Astrocyte of the cerebellum (primary cell): ENCODE results near the gene AMPD3.

ENCODE experiments used
- DNase-seq: peaks from one replicate; pipeline ENCODE4 v3.0.0-alpha.2; 2011; ENCODE audit warnings: low read depth
- H3K4me3 ChIP-seq: 2 replicates; pipeline ENCODE4 v1.5.1; 2011; ENCODE audit warnings: mild to moderate bottlenecking, low read depth, low read length, moderate library complexity
- in situ Hi-C: cut with HindIII; loops from 2 replicates; pipeline ENCODE4 v1.10.0; 2017; ENCODE audit warnings: low sequenced_read_pairs
- TF ChIP-seq, protein P1 (sequence below): IDR thresholded peaks from 2 replicates; pipeline ENCODE4 v1.5.1; 2012; ENCODE audit warnings: low read length, low read depth, moderate library complexity, mild to moderate bottlenecking; ENCODE audit errors: missing control alignments

The AMPD3 gene

DNA sequence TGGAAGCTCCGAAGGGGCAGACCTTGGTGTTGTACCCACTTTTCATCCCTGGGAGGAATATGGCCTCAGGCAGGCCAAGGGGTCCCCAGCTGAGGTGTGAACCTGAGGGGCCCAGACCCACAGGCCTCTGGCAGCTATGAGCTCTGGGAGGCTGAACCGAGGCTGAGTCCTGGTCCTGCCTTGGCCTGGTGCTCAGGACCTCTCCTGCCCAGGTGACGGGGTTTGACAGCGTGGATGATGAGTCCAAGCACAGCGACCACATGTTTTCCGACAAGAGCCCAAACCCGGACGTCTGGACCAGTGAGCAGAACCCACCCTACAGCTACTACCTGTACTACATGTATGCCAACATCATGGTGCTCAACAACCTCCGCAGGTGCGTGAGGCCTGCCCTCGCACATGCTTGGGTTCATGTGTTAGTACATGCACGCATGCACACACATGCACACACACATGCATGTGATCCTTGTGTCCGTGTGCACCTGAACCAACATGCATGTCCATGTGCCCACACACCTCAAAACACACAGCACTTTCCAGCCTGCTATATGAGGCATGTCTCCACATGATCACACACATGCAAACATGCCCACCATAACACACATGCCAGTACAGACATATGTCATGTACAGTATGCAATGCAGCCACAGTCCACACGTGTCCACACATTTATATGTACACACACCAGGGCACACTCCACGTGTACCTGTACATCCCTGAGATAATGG lies 45.0 kb downstream of the AMPD3 start:
- no peak for DNase-seq
- H3K4me3 ChIP-seq: no peak overlapping the region
- in situ Hi-C loops: no loop called here
- TF ChIP-seq, protein P1, sequence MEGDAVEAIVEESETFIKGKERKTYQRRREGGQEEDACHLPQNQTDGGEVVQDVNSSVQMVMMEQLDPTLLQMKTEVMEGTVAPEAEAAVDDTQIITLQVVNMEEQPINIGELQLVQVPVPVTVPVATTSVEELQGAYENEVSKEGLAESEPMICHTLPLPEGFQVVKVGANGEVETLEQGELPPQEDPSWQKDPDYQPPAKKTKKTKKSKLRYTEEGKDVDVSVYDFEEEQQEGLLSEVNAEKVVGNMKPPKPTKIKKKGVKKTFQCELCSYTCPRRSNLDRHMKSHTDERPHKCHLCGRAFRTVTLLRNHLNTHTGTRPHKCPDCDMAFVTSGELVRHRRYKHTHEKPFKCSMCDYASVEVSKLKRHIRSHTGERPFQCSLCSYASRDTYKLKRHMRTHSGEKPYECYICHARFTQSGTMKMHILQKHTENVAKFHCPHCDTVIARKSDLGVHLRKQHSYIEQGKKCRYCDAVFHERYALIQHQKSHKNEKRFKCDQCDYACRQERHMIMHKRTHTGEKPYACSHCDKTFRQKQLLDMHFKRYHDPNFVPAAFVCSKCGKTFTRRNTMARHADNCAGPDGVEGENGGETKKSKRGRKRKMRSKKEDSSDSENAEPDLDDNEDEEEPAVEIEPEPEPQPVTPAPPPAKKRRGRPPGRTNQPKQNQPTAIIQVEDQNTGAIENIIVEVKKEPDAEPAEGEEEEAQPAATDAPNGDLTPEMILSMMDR: no peak

DNA sequence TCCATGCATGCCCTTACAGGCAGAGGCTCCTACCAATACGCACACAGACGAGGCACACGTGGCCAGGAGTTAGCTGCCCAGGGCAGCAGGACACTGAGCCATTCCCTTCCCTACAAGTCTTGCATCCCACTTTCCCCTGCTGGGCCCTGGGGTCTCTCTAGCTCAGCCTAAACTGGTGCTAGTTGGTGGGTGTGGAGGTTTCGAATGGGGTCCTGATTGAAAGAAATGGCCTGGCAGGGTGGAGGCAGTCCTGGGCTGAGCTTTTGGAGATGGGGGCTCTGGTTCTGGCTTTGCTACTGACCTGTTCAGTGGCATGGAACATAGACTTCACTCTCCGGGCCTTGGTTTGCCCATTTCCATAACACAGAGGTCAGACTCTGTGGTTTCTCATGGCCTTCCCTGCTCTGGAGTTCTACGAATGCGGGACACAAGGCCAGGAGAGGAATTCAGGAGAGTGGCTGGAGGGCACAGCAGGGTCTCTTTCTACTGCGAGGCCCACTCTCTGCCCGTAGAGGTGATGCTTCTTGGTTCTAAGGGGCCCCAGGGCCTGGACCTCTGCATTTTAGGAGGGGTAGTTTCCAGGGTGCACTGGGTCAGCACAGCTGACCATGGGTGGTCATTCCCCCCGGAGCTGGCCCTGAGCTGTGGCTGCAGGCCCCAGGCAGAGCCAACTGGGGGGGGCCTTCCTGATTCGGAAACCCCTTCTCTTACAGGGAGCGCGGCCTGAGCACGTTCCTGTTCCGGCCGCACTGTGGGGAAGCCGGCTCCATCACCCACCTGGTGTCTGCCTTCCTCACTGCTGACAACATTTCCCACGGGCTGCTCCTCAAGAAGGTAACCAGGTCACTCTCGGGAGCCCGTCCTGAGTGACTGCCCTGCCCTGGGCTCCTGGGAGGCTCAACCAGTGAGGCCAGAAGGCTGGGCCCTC lies 46.0 kb downstream of the AMPD3 start:
- in situ Hi-C loops: no loop called here
- no peak overlapping the region for H3K4me3 ChIP-seq

DNA sequence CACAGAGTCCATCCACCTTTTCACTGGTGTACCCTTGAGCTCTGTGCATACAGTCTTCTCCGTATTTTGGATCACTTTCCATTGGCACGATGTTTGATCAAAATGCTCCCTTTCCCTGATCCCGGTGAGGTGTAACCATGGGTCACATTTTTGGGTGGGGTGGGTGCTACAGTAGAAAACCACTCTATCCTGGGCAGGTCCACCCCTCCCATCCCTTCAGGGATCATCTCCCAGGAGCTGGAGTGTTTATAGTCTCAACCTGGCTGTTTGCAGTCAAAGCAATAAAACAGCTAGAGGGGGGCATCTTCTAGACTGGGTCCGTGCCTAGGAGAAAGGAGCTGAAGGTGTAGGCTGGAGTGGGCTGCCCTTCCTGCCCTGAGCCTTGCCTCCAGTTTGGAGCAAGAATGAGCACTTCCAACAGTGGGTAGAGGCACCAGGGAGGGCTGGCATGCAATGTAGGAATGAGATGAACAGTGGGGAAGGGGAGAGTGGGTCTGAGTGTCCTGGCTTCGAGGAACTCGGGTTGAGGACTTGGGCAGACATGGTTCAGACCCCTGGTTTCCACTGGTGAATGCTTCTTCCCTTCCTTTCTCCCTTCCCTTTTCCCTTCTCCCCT lies 47.1 kb downstream of the AMPD3 start:
- TF ChIP-seq, protein P1: no peak
- no peak for DNase-seq
- in situ Hi-C loops: no loop called here
- no peak overlapping the region for H3K4me3 ChIP-seq

More for the DNA sequence above, 46.0 kb downstream of the AMPD3 start:
- TF ChIP-seq, protein P1: no peak
- no peak for DNase-seq

DNA sequence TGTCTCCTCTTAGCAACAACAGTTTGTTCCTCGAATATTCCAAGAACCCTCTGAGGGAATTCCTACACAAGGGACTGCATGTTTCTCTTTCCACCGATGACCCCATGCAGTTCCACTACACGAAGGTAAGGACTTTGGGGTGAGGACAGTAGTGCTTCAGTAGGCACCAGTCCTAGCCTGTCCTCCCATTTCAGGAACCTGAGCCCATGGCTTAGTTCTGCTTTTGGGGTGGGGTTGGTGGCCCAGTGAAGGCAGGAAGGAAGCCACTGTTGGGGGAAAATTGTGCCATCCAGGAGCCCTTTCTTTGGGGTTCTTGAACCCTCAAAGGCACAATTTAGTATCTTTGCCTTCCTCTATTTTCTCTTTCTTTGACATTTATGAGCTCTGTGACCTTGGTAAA lies 47.7 kb downstream of the AMPD3 start:
- no peak for DNase-seq
- H3K4me3 ChIP-seq: no peak overlapping the region
- TF ChIP-seq, protein P1: no peak
- in situ Hi-C loops: no loop called here

DNA sequence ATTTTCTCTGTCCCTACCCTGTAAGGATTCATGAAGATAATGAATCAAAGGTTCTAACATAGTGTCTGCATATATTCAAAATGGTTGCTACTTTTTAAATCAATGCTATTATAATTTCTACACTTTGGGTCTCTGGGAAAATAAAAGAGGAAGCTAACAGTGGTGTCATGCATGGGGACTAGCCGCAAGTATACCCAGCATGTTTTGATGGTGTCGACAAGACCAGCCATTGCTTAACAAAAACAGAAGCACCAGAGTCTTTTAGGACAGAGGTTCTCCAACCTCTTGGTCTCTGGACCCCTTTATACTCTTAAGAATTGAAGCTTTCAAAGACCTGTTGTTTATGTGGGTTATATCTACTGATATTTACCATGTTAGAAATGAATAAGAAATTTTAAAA lies 48.2 kb downstream of the AMPD3 start:
- H3K4me3 ChIP-seq: no peak overlapping the region
- in situ Hi-C loops: no loop called here
- TF ChIP-seq, protein P1: no peak
- no peak for DNase-seq

DNA sequence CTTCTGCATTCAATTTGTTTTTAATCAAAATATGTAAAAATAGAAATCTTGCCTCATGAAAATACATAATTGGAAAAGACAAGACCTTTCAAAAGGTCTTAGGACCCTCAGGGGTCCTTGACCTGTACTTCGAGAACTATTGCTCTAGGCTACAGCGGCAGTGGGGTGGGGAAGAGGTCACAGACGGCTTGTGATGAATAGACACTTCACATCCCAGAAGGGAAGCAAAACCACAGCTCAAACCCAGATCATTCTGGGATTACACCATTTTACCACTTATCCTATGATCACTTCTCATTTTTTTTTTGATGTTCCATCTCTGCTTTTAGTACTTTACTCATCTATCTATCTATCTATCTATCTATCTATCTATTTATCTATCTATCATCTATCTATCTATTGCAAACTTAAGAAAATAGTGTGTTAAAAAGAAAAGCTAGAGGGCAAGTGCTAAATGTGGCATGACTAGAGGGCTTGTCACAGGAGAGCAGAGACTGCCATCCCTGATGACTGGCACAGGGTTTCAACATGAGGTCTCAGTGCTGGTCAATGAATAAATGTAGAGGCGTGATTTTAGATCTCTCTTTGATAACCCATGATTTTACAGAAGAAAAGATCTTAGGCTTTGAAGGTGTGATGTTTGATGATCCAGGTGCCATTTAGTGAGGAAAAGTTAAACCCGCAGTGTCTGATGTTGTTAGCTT lies 48.9 kb downstream of the AMPD3 start:
- in situ Hi-C loops: no loop called here
- no peak for DNase-seq
- H3K4me3 ChIP-seq: no peak overlapping the region
- TF ChIP-seq, protein P1: no peak
